Tongue (tissue), 2 donors: Measurements from ENCODE around the gene MAPK1. TPM values are rescaled to one million over a fixed set of nuclear protein-coding genes. Genes with fewer than 3 reads are reported as not detected.
A peak's percentile ranks its signal among the peaks of the same experiment; 100 is the strongest.
"Not testable (repeated sequence)": the region's sequence is repeated elsewhere in the genome, so short reads cannot be mapped to it uniquely, and the experiment has no call there.

Experiments used
- DNase-seq: peaks from one replicate; pipeline ENCODE4 v3.0.0-alpha.2; 2015
- total RNA-seq: library from RNA; depleted of rRNA; stranded (reverse); fragments of >200 nt; gene quantifications from one replicate; pipeline ENCODE4 v1.2.3, GENCODE V29; 2014

MAPK1 gene
- total RNA-seq, 1 donor from 2014 or later = 88.3 TPM

- peak; percentile 73 for DNase-seq
Measured at GRCh38 chr22:21754523-21754922, 112.9 kb downstream of the MAPK1 start.

- no peak for DNase-seq
Measured at GRCh38 chr22:21753374-21754111, 113.9 kb downstream of the MAPK1 start.

- DNase-seq = no peak
Measured at GRCh38 chr22:21752276-21752675, 115.2 kb downstream of the MAPK1 start.

- DNase-seq = no peak
Measured at GRCh38 chr22:21745948-21746347, 121.5 kb downstream of the MAPK1 start.

- not testable (repeated sequence) for DNase-seq
Measured at GRCh38 chr22:21744917-21745316, 122.5 kb downstream of the MAPK1 start.

- DNase-seq = no peak
Measured at GRCh38 chr22:21741790-21742189, 125.7 kb downstream of the MAPK1 start.

GRCh38 chr22:21741059-21741458, 126.4 kb downstream of the MAPK1 start:
- DNase-seq = no peak

- DNase-seq = no peak
Measured at GRCh38 chr22:21739828-21740377, 127.5 kb downstream of the MAPK1 start.

- no peak for DNase-seq
Measured at GRCh38 chr22:21738966-21739365, 128.5 kb downstream of the MAPK1 start.

GRCh38 chr22:21738081-21738480, 129.4 kb downstream of the MAPK1 start:
- DNase-seq = no peak

- no peak for DNase-seq
Measured at GRCh38 chr22:21736948-21737347, 130.5 kb downstream of the MAPK1 start.

GRCh38 chr22:21736084-21736642, 131.3 kb downstream of the MAPK1 start:
- DNase-seq = no peak

- DNase-seq = peak; percentile 98
Measured at GRCh38 chr22:21735200-21736083, 132.0 kb downstream of the MAPK1 start, which contains the start of gene YPEL1. Gene YPEL1 (minus strand): TSS chr22:21735794. CDS start chr22:21710744, 25,050 bp downstream.

GRCh38 chr22:21734540-21735199, 132.8 kb downstream of the MAPK1 start:
- DNase-seq = peak; percentile 37

GRCh38 chr22:21731503-21731902, 135.9 kb downstream of the MAPK1 start:
- no peak for DNase-seq

- no peak for DNase-seq
Measured at GRCh38 chr22:21730535-21731308, 136.7 kb downstream of the MAPK1 start.

GRCh38 chr22:21729184-21729583, 138.3 kb downstream of the MAPK1 start:
- not testable (repeated sequence) for DNase-seq

GRCh38 chr22:21728270-21728669, 139.2 kb downstream of the MAPK1 start:
- no peak for DNase-seq

GRCh38 chr22:21727768-21728167, 139.7 kb downstream of the MAPK1 start:
- no peak for DNase-seq

- DNase-seq = no peak
Measured at GRCh38 chr22:21727159-21727558, 140.3 kb downstream of the MAPK1 start.

GRCh38 chr22:21726650-21727049, 140.8 kb downstream of the MAPK1 start:
- peak; percentile 45 for DNase-seq
